ENCODE measurements around the gene COA7. TPM values are rescaled to one million over a fixed set of nuclear protein-coding genes. Genes with fewer than 3 reads are reported as not detected.

The COA7 gene
- total and polyA plus RNA-seq, 2 of the 8 experiments (the other 6 are each of a cell fraction or from before 2014, with no cell fraction given), result 23.2 to 61.8 TPM

DNA sequence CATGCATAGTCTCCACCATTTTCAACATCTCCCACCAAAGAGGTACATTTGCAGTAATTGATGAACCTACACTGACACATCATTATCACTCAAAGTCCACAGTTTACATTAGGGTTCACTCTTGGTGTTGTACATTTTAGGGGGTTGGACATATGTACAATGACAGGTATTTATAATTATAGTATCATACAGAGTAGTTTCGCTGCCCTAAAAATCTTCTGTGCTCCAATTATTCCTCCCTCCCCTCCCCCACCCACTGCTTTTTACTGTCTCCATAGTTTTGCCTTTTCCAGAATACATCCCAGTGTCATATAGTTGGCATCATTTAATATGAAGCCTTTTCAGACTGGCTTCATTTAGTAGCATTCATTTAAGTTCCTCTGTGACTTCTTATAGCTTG, 13.6 kb downstream of the COA7 start:
- Histone ChIP-seq H3K79me2 (ENCODE audit: control insufficient read depth in 1 of 2, insufficient read depth in 2 of 2, low read length in 2 of 2) (peaks cover 0 to 2% of the 10 kb centered on the region in 2 experiments; a peak in 2 of 4 replicates), H3K4me1 (replicated peaks in 1 of 4; ENCODE audit: control insufficient read depth in 3 of 4, insufficient read depth in 4 of 4, low read length in 3 of 4) (peaks cover 0 to 3% (median 0%) of the 10 kb centered on the region in 4 experiments; a peak in 2 of 7 replicates), H4K8ac (ENCODE audit: extremely low read depth, insufficient read depth, low read length) (no peak overlapping the region), H2BK5ac (ENCODE audit: low read depth, low read length) (no peak overlapping the region), H2BK12ac (ENCODE audit: low read depth, low read length) (no peak overlapping the region), H4K91ac (replicated peaks; ENCODE audit: insufficient read length, low read length) (no peak overlapping the region), H3K4me3 (ENCODE audit: extremely low read depth in 1 of 4, insufficient read depth in 2 of 4, low read depth in 3 of 4, low read length in 4 of 4) (no peak overlapping the region), H3K14ac (ENCODE audit: insufficient read length) (no peak overlapping the region), H3K4ac (replicated peaks; ENCODE audit: insufficient read length, low read depth, low read length) (no peak overlapping the region), H3K4me2 (ENCODE audit: insufficient read depth in 1 of 2, low read depth in 2 of 2, low read length in 2 of 2) (no peak overlapping the region), H3K23me2 (ENCODE audit: low read depth, low read length) (no peaks in the 10 kb centered on the region; the same call in 1 of the 2 replicates), H2AFZ (ENCODE audit: low read length) (no peak overlapping the region), H3K9me3 (ENCODE audit: insufficient read depth in 2 of 2, low read depth in 1 of 2, low read length in 1 of 2) (no peaks in the 10 kb centered on the region), H3K18ac (ENCODE audit: extremely low read depth, low read length) (no peak overlapping the region), H2BK20ac (ENCODE audit: low read length) (no peak overlapping the region), H3K27me3 (replicated peaks in 1 of 4; ENCODE audit: control insufficient read depth in 3 of 4, extremely low read depth in 1 of 4, insufficient read depth in 3 of 4, low read length in 3 of 4) (no peaks in the 10 kb centered on the region), H3K79me1 (ENCODE audit: low read depth, low read length) (no peaks in the 10 kb centered on the region), H3K36me3 (ENCODE audit: control insufficient read depth in 2 of 4, insufficient read depth in 4 of 4, low read length in 3 of 4) (peaks cover 4 to 29% (median 14%) of the 10 kb centered on the region in 4 experiments; a peak in 5 of 8 replicates), H3K23ac (ENCODE audit: insufficient read length) (no peak overlapping the region), H2AK5ac (ENCODE audit: low read depth, low read length) (no peak overlapping the region), H4K5ac (ENCODE audit: insufficient read length, low read depth, low read length) (no peak overlapping the region), H4K20me1 (replicated peaks in 1 of 2; ENCODE audit: control insufficient read depth in 1 of 2, insufficient read depth in 2 of 2, low read length in 2 of 2) (peaks cover 4 to 11% of the 10 kb centered on the region in 2 experiments), H3K56ac (replicated peaks; ENCODE audit: insufficient read length, low read depth, low read length) (no peak overlapping the region), H3K27ac (ENCODE audit: low read depth, low read length) (no peak overlapping the region), H3K9ac (replicated peaks in 1 of 4; ENCODE audit: extremely low read depth in 1 of 4, low read depth in 3 of 4, low read length in 3 of 4) (no peak overlapping the region), H2BK15ac (ENCODE audit: low read length) (no peak overlapping the region), H2BK120ac (replicated peaks; ENCODE audit: low read depth, low read length) (no peak overlapping the region)
- no peak for TF ChIP-seq SIRT6 (IDR thresholded peaks at IDR 0.05; ENCODE audit: low read length)
- no peak for TF ChIP-seq SRF (IDR thresholded peaks at IDR 0.05; ENCODE audit: low read depth, low read length)
- DNase-seq (ENCODE audit: low read depth in 1 of 2, low spot score in 2 of 2), result no peak
- FAIRE-seq, result no peak
- CTCF ChIA-PET (ENCODE audit: partially characterized antibody), result interaction anchor here (0.9 to 2.2 kb wide), 4 partner anchors 8 to 237 kb away, joined by 3 to 7 read pairs (median 3); partner anchors contain the start of gene ECHDC2
- 81% methylated on average over 1 of the region's 1 CpG; no CpG with 5 or more reads in 1 of the 2 experiments for WGBS, 2 experiments (ENCODE audit: extremely low coverage in 1 of 2, insufficient coverage in 1 of 2, insufficient read length in 1 of 2, insufficient replicate concordance in 2 of 2, low coverage in 1 of 2, low lambda C conversion rate in 2 of 2, missing lambda C conversion rate in 1 of 2)
- POLR2A ChIA-PET (ENCODE audit: partially characterized antibody), result interaction anchor here (0.7 to 1.0 kb wide), 2 partner anchors 11 to 51 kb away, joined by 3 read pairs; no protein-coding TSS in a partner anchor
